HepG2 (cell line): ENCODE results near the gene NDUFC1. TPM values are rescaled to one million over a fixed set of nuclear protein-coding genes. Genes with fewer than 3 reads are reported as not detected.

Experiments
- HNF1B ChIP-seq: sonication (generic); formaldehyde crosslinking; IDR thresholded peaks from 2 replicates; pipeline ENCODE4 v1.5.1; 2020; ENCODE audit warnings: mild to moderate bottlenecking, moderate library complexity, missing genetic modification reagents
- KLF11 ChIP-seq: IDR thresholded peaks from 2 replicates; pipeline ENCODE4 v1.6.1; 2016; ENCODE audit warnings: missing compliant biosample characterization
- NR2F1 ChIP-seq, 2 experiments: fragments of 450-650 bp in 1 of 2; formaldehyde crosslinking in 1 of 2; IDR thresholded peaks; 2 replicates each; pipeline versions ENCODE4 v1.5.0 to v1.6.1; 2016 to 2020; ENCODE audit warnings: mild to moderate bottlenecking in 1 of 2, missing compliant biosample characterization in 1 of 2, missing genetic modification reagents in 1 of 2, moderate library complexity in 1 of 2
- NR3C1 ChIP-seq: sonication (generic); formaldehyde crosslinking; IDR thresholded peaks from 2 replicates; pipeline ENCODE4 v1.4.0; 2020; ENCODE audit warnings: missing genetic modification reagents
- PHF21A ChIP-seq: sonication (generic); formaldehyde crosslinking; IDR thresholded peaks from 2 replicates; pipeline ENCODE4 v1.5.0; 2020; ENCODE audit warnings: mild to moderate bottlenecking, missing genetic modification reagents
- SAP130 ChIP-seq: IDR thresholded peaks from 2 replicates; pipeline ENCODE4 v1.6.1; 2016; ENCODE audit warnings: low read depth
- SMARCE1 ChIP-seq: fragments of 450-650 bp; IDR thresholded peaks from 2 replicates; pipeline ENCODE4 v1.6.1; 2017; ENCODE audit warnings: borderline replicate concordance
- ZNF382 ChIP-seq: sonication (generic); formaldehyde crosslinking; IDR thresholded peaks from 2 replicates; pipeline ENCODE4 v1.5.0; 2020; ENCODE audit warnings: missing genetic modification reagents, mild to moderate bottlenecking, borderline replicate concordance
- ZNF543 ChIP-seq: sonication (generic); formaldehyde crosslinking; IDR thresholded peaks from 2 replicates; pipeline ENCODE4 v1.4.0; 2020; ENCODE audit warnings: mild to moderate bottlenecking, missing genetic modification reagents
- ZNF605 ChIP-seq: sonication (generic); formaldehyde crosslinking; IDR thresholded peaks from 2 replicates; pipeline ENCODE4 v1.8.0; 2022; ENCODE audit warnings: mild to moderate bottlenecking, missing genetic modification reagents
- ZNF619 ChIP-seq: sonication (generic); formaldehyde crosslinking; IDR thresholded peaks from 2 replicates; pipeline ENCODE4 v1.4.0; 2020; ENCODE audit warnings: mild to moderate bottlenecking, missing genetic modification reagents
- ZNF7 ChIP-seq: IDR thresholded peaks from 2 replicates; pipeline ENCODE4 v1.6.1; 2016; ENCODE audit warnings: missing biosample characterization, missing genetic modification reagents
- ZNF720 ChIP-seq: sonication (generic); formaldehyde crosslinking; IDR thresholded peaks from 2 replicates; pipeline ENCODE4 v1.4.0; 2020; ENCODE audit warnings: missing genetic modification reagents
- polyA plus RNA-seq, 8 experiments: library from polyadenylated mRNA; depleted of rRNA in 3 of 8; stranded (reverse) in 7 of 8; unstranded in 1 of 8; fragments of >200 nt; fragmentation: Illumina TruSeq in 4 of 8; extraction: Trizol in 4 of 8; gene quantifications; 2 replicates each; pipeline versions ENCODE4 v1.2.1 to v1.2.3, GENCODE V29; 2011 to 2016; ENCODE audit warnings: low read depth in 4 of 8, missing spikeins in 1 of 8, mixed read lengths in 1 of 8; ENCODE audit not compliant: insufficient read depth in 1 of 8
- total RNA-seq, 5 experiments: library from RNA; depleted of rRNA; stranded (reverse); fragments of >200 nt; fragmentation: Illumina TruSeq; extraction: Trizol; gene quantifications; 2 replicates each; pipeline ENCODE4 v1.2.3, GENCODE V29; 2016; ENCODE audit warnings: low read depth in 1 of 5
- TF ChIP-seq, protein P1 (sequence below): conservative IDR thresholded peaks from 2 replicates; pipeline ENCODE4 v1.6.1; 2018; ENCODE audit warnings: missing genetic modification reagents
- TF ChIP-seq, protein P2 (sequence below): IDR thresholded peaks from 2 replicates; pipeline ENCODE4 v1.6.1; 2016; ENCODE audit warnings: low read depth
- TF ChIP-seq, protein P3 (sequence below), 2 experiments: fragments of 450-650 bp in 1 of 2; sonication (generic) in 1 of 2; formaldehyde crosslinking in 1 of 2; IDR thresholded peaks; 2 replicates each; pipeline versions ENCODE4 v1.6.1 to v1.8.0; 2016 to 2022; ENCODE audit warnings: antibody characterized with exemption in 1 of 2, mild to moderate bottlenecking in 1 of 2, missing genetic modification reagents in 1 of 2

Gene NDUFC1
- total and polyA plus RNA-seq, 2 of the 13 experiments (the other 11 are each of a cell fraction or from before 2014, with no cell fraction given): 43.4 to 96.4 TPM

DNA sequence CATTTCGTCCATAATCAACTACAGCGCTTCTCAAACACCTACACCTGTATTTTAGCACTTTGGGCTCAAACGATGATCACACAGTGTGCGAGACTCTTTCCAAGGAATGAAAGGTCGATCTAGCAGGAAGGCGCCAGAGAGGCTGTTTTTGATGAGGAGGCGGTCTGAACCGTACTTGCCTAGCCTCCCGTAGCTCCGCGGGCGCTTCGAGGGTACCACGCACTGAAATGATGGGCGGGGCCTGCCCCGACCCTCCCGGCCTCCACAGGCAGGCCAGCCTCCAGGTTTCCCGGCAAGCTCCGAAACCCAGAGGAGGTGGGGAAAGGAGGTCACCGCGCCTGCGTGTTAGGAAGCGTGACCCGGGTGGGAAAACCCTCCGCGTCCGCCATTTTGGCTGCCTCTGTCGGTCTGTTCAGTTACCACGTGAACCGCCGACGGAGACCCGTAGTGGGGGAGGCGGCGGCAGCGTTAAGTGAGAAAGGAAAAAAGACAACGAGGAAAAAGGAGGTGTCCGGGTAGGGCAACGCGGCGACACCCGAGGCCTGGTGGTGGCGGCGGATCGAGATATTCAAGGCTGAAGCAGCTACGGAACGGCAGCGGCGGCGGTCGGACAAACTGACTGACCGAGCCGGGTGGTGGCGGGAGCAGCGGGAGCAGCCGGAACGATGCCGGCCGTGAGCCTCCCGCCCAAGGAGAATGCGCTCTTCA is 1.0 kb downstream of the NDUFC1 start, which contains the start of gene NAA15 (continued):
- TF ChIP-seq ZNF720: no peak
- TF ChIP-seq, protein P1, sequence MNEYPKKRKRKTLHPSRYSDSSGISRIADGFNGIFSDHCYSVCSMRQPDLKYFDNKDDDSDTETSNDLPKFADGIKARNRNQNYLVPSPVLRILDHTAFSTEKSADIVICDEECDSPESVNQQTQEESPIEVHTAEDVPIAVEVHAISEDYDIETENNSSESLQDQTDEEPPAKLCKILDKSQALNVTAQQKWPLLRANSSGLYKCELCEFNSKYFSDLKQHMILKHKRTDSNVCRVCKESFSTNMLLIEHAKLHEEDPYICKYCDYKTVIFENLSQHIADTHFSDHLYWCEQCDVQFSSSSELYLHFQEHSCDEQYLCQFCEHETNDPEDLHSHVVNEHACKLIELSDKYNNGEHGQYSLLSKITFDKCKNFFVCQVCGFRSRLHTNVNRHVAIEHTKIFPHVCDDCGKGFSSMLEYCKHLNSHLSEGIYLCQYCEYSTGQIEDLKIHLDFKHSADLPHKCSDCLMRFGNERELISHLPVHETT (CRISPR knock-in tag): peak; percentile 58; the same call in 1 of the 2 replicates
- peak; percentile 66; the same call in 1 of the 2 replicates for TF ChIP-seq ZNF543 (CRISPR knock-in tag)
- TF ChIP-seq ZNF605: peak; percentile 73; the same call in 1 of the 2 replicates
- TF ChIP-seq KLF11 (CRISPR knock-in tag): peak; percentile 88
- peak; percentile 72; the same call in 1 of the 2 replicates for TF ChIP-seq HNF1B (CRISPR knock-in tag)
- TF ChIP-seq, protein P2, sequence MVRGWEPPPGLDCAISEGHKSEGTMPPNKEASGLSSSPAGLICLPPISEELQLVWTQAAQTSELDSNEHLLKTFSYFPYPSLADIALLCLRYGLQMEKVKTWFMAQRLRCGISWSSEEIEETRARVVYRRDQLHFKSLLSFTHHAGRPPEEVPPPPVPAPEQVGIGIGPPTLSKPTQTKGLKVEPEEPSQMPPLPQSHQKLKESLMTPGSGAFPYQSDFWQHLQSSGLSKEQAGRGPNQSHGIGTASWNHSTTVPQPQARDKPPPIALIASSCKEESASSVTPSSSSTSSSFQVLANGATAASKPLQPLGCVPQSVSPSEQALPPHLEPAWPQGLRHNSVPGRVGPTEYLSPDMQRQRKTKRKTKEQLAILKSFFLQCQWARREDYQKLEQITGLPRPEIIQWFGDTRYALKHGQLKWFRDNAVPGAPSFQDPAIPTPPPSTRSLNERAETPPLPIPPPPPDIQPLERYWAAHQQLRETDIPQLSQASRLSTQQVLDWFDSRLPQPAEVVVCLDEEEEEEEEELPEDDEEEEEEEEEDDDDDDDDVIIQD: 0 out of 2 replicates have a peak, but pooled peaks have one; percentile 51
- no peak for TF ChIP-seq SMARCE1
- TF ChIP-seq ZNF7: no peak
- TF ChIP-seq NR2F1 (CRISPR knock-in tag; IDR thresholded peaks at IDR 0.05): peak in 1 of 2 experiments; percentile 20; a peak in 1 of 4 replicates
- TF ChIP-seq PHF21A (CRISPR knock-in tag): no peak
- TF ChIP-seq NR3C1 (CRISPR knock-in tag): no peak
- TF ChIP-seq ZNF619 (CRISPR knock-in tag): 0 out of 2 replicates have a peak, but pooled peaks have one; percentile 67
- TF ChIP-seq, protein P3, sequence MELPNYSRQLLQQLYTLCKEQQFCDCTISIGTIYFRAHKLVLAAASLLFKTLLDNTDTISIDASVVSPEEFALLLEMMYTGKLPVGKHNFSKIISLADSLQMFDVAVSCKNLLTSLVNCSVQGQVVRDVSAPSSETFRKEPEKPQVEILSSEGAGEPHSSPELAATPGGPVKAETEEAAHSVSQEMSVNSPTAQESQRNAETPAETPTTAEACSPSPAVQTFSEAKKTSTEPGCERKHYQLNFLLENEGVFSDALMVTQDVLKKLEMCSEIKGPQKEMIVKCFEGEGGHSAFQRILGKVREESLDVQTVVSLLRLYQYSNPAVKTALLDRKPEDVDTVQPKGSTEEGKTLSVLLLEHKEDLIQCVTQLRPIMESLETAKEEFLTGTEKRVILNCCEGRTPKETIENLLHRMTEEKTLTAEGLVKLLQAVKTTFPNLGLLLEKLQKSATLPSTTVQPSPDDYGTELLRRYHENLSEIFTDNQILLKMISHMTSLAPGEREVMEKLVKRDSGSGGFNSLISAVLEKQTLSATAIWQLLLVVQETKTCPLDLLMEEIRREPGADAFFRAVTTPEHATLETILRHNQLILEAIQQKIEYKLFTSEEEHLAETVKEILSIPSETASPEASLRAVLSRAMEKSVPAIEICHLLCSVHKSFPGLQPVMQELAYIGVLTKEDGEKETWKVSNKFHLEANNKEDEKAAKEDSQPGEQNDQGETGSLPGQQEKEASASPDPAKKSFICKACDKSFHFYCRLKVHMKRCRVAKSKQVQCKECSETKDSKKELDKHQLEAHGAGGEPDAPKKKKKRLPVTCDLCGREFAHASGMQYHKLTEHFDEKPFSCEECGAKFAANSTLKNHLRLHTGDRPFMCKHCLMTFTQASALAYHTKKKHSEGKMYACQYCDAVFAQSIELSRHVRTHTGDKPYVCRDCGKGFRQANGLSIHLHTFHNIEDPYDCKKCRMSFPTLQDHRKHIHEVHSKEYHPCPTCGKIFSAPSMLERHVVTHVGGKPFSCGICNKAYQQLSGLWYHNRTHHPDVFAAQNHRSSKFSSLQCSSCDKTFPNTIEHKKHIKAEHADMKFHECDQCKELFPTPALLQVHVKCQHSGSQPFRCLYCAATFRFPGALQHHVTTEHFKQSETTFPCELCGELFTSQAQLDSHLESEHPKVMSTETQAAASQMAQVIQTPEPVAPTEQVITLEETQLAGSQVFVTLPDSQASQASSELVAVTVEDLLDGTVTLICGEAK (IDR thresholded peaks at IDR 0.05): no peak
- TF ChIP-seq, protein P3 (CRISPR knock-in tag; IDR thresholded peaks at IDR 0.05): peak; percentile 71; the same call in 1 of the 2 replicates
- TF ChIP-seq SAP130: peak; percentile 94
- no peak for TF ChIP-seq ZNF382 (CRISPR knock-in tag)
